HFF-Myc (cell line): ENCODE results near the gene SRXN1.

Source experiments
- DNase-seq: peaks from one replicate; pipeline ENCODE4 v3.0.0-alpha.2; 2011; ENCODE audit warnings: low read depth; ENCODE audit errors: extremely low read depth
- H3K4me3 ChIP-seq: replicated peaks from 2 replicates; pipeline ENCODE4 v1.5.1; 2011; ENCODE audit warnings: low read depth, mild to moderate bottlenecking, control low read depth, low read length
- TF ChIP-seq, protein P1 (sequence below): IDR thresholded peaks from 2 replicates; pipeline ENCODE4 v1.5.1; 2012; ENCODE audit warnings: mild to moderate bottlenecking, low read depth, low read length, control low read depth; ENCODE audit errors: missing control alignments

The SRXN1 gene

DNA sequence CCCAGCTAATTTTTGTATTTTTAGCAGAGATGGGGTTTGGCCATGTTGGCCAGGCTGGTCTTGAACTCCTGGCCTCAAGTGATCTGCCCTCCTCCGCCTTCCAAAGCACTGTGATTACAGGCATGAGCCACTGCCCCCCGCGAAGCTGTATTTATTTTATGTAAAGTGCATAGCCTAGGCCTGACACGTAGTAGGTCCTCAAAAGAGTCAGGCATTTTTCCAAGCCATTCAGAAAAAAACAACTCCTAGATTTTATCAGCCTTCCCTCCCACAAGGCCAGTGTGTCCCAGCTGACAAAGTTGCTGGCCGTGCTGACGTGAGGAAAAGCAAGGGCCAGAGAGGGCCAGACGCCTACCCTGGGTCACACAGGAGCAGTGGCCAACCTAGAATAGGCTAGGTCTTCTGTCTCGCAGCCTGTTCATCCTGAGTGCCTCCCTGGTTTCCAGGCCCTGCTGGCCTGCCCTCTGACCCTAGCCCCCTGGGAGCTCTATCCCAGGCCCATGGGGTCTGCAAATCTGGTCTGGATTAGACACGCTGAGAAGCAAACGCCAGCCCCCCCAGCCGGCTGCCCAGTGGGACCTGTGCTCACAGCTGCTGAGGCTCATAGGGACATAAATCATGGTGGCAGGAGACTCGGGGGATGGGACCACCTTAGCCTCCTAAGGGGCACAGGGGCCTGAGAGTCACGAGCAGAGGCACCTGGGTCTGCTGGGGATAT lies 54.7 kb downstream of the SRXN1 start:
- H3K4me3 ChIP-seq = no peak overlapping the region
- TF ChIP-seq, protein P1, sequence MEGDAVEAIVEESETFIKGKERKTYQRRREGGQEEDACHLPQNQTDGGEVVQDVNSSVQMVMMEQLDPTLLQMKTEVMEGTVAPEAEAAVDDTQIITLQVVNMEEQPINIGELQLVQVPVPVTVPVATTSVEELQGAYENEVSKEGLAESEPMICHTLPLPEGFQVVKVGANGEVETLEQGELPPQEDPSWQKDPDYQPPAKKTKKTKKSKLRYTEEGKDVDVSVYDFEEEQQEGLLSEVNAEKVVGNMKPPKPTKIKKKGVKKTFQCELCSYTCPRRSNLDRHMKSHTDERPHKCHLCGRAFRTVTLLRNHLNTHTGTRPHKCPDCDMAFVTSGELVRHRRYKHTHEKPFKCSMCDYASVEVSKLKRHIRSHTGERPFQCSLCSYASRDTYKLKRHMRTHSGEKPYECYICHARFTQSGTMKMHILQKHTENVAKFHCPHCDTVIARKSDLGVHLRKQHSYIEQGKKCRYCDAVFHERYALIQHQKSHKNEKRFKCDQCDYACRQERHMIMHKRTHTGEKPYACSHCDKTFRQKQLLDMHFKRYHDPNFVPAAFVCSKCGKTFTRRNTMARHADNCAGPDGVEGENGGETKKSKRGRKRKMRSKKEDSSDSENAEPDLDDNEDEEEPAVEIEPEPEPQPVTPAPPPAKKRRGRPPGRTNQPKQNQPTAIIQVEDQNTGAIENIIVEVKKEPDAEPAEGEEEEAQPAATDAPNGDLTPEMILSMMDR = no peak
- no peak for DNase-seq

DNA sequence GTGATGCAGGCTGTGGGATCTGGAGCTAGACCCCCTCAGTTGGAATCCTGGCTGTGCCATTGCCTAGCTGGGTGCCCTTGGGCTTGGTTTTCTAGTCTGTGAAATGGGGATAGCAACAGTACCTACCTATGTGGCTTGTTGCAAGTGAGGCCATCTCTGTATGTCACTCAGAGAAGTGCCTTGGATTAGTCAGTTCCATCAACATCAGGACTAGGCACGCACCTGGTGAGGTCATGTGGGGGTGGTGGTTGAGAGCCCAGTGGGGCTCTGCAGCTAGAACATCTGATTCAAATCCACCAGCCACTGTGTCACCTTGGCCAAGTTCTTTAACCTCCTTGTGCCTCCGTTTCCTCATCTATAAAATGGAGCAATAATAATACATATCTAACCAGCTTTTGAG lies 55.4 kb downstream of the SRXN1 start:
- H3K4me3 ChIP-seq = no peak overlapping the region
- TF ChIP-seq, protein P1 = no peak
- no peak for DNase-seq
